Sigmoid colon (tissue), 4 donors: ENCODE results near the gene FBXO44.

Experiments used
- CTCF ChIP-seq, 4 experiments: fragments of 450-650 bp in 3 of 4; fragments of 200-600 bp in 1 of 4; IDR thresholded peaks; one replicate each; pipeline ENCODE4 v1.5.1; 2016 to 2019; ENCODE audit warnings: antibody characterized with exemption in 4 of 4, mild to moderate bottlenecking in 3 of 4, moderate library complexity in 2 of 4
- EP300 ChIP-seq, 4 donors: sonication (generic); formaldehyde crosslinking; IDR thresholded peaks; one replicate each; pipeline ENCODE4 v1.6.1; 2017; ENCODE audit warnings: antibody characterized with exemption in 4 of 4
- POLR2A ChIP-seq, 2 donors: fragments of 450-650 bp; IDR thresholded peaks; one replicate each; pipeline ENCODE4 v1.6.1; 2016; ENCODE audit warnings: antibody characterized with exemption in 2 of 2, mild to moderate bottlenecking in 2 of 2, moderate library complexity in 2 of 2

- TF ChIP-seq CTCF (IDR thresholded peaks at IDR 0.05) = no peak
- no peak for TF ChIP-seq POLR2A (IDR thresholded peaks at IDR 0.05)
- TF ChIP-seq EP300 (IDR thresholded peaks at IDR 0.05) = no peak
These were observed 44.0 kb upstream of the FBXO44 start for GRCh38 chr1:11610629-11611180.
